Smooth muscle cell (in vitro differentiated cells): ENCODE measurements around the gene AKNA. TPM values are rescaled to one million over a fixed set of nuclear protein-coding genes. Genes with fewer than 3 reads are reported as not detected.

Experiments used
- DNase-seq: peaks from one replicate; lab custom pipeline; 2025; ENCODE audit not compliant: unreplicated experiment; lab: John Stamatoyannopoulos, UW
- H2AFZ ChIP-seq: fragments of 200-600 bp; sonication (generic); 2 replicates; pipeline ENCODE4 v1.6.0; 2016; ENCODE audit warnings: antibody characterized with exemption, low read depth, mild to moderate bottlenecking
- H3F3A ChIP-seq: fragments of 200-600 bp; sonication (generic); 2 replicates; pipeline ENCODE4 v1.6.0; 2017; ENCODE audit warnings: antibody characterized with exemption, low read depth
- H3K27ac ChIP-seq: fragments of 200-600 bp; sonication (generic); 2 replicates; pipeline ENCODE4 v1.5.1; 2016; ENCODE audit warnings: low read depth, mild to moderate bottlenecking
- H3K27me3 ChIP-seq: fragments of 200-600 bp; sonication (generic); 2 replicates; pipeline ENCODE4 v1.6.1; 2016; ENCODE audit warnings: low read depth, mild to moderate bottlenecking
- H3K36me3 ChIP-seq: fragments of 200-600 bp; sonication (generic); 2 replicates; pipeline ENCODE4 v1.5.1; 2016; ENCODE audit warnings: low read depth
- H3K4me1 ChIP-seq: fragments of 200-600 bp; sonication (generic); 2 replicates; pipeline ENCODE4 v1.5.1; 2016; ENCODE audit warnings: low read depth
- H3K4me2 ChIP-seq: fragments of 200-600 bp; sonication (generic); 2 replicates; pipeline ENCODE4 v1.6.0; 2016; ENCODE audit warnings: mild to moderate bottlenecking
- H3K4me3 ChIP-seq: fragments of 200-600 bp; sonication (generic); 2 replicates; pipeline ENCODE4 v1.5.1; 2016; ENCODE audit warnings: mild to moderate bottlenecking
- H3K79me2 ChIP-seq: fragments of 200-600 bp; sonication (generic); 2 replicates; pipeline ENCODE4 v1.6.0; 2016; ENCODE audit warnings: low read depth, mild to moderate bottlenecking
- H3K9ac ChIP-seq: fragments of 200-600 bp; sonication (generic); 2 replicates; pipeline ENCODE4 v1.6.0; 2016; ENCODE audit warnings: low read depth
- H3K9me3 ChIP-seq: fragments of 200-600 bp; sonication (generic); replicated peaks from 2 replicates; pipeline ENCODE4 v1.5.1; 2016; ENCODE audit warnings: low read depth
- H4K20me1 ChIP-seq: fragments of 200-600 bp; sonication (generic); 2 replicates; pipeline ENCODE4 v1.6.0; 2016; ENCODE audit warnings: low read depth
- WGBS: methylation state at CpG from one replicate; pipeline ENCODE4 v1.1.7; 2016; ENCODE audit warnings: low lambda C conversion rate; 5-methylcytosine and 5-hydroxymethylcytosine counted together
- polyA plus RNA-seq: library from polyadenylated mRNA; unstranded; fragments of >200 nt; fragmentation: Nextera tagmentation; extraction: Ambion mirVana; gene quantifications from 2 replicates; pipeline ENCODE4 v1.2.1, GENCODE V29; 2016
- total RNA-seq: library from RNA; depleted of rRNA; stranded (reverse); fragments of >200 nt; gene quantifications from 2 replicates; pipeline ENCODE4 v1.2.3, GENCODE V29; 2014
- TF ChIP-seq, protein P1 (sequence below): fragments of 200-600 bp; sonication (generic); IDR thresholded peaks from 2 replicates; pipeline ENCODE4 v1.5.1; 2017; ENCODE audit warnings: borderline replicate concordance, mild to moderate bottlenecking, antibody characterized with exemption; ENCODE audit not compliant: insufficient read depth, poor library complexity, severe bottlenecking

The AKNA gene
- total and polyA plus RNA-seq, 2 experiments from 2014 or later = 3.2 to 4.7 TPM

DNA sequence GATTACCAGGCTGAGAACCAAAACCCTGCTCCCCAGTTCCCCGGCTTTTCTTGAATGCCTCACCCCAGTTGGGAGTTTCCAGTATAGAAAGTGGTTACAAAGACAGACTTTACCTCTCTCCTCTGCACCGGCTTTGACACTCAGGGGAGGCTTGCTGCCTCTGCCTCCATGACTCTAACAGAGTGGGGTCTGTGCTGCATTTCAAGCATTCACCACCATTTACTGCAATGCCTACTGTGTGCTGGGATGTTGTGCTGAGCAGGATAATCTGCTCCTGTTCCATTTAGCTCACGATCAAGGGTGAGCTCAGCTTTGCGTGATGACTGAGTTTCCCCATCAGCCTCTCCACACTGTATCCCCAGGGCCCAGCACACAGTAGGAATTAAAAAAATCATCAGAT lies 39.9 kb upstream of the AKNA start:
- Histone ChIP-seq H4K20me1 (no peaks in the 10 kb centered on the region), H3K4me1 (no peaks in the 10 kb centered on the region), H3K4me2 (no peak overlapping the region), H3F3A (no peaks in the 10 kb centered on the region), H2AFZ (no peak overlapping the region), H3K27ac (no peak overlapping the region), H3K9me3 (no peaks in the 10 kb centered on the region), H3K27me3 (no peaks in the 10 kb centered on the region), H3K79me2 (no peaks in the 10 kb centered on the region), H3K36me3 (no peaks in the 10 kb centered on the region), H3K4me3 (no peak overlapping the region), H3K9ac (no peak overlapping the region)
- TF ChIP-seq, protein P1, sequence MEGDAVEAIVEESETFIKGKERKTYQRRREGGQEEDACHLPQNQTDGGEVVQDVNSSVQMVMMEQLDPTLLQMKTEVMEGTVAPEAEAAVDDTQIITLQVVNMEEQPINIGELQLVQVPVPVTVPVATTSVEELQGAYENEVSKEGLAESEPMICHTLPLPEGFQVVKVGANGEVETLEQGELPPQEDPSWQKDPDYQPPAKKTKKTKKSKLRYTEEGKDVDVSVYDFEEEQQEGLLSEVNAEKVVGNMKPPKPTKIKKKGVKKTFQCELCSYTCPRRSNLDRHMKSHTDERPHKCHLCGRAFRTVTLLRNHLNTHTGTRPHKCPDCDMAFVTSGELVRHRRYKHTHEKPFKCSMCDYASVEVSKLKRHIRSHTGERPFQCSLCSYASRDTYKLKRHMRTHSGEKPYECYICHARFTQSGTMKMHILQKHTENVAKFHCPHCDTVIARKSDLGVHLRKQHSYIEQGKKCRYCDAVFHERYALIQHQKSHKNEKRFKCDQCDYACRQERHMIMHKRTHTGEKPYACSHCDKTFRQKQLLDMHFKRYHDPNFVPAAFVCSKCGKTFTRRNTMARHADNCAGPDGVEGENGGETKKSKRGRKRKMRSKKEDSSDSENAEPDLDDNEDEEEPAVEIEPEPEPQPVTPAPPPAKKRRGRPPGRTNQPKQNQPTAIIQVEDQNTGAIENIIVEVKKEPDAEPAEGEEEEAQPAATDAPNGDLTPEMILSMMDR = no peak
- WGBS = 95% methylated on average over 4 of the region's 4 CpGs
- DNase-seq = no peak

DNA sequence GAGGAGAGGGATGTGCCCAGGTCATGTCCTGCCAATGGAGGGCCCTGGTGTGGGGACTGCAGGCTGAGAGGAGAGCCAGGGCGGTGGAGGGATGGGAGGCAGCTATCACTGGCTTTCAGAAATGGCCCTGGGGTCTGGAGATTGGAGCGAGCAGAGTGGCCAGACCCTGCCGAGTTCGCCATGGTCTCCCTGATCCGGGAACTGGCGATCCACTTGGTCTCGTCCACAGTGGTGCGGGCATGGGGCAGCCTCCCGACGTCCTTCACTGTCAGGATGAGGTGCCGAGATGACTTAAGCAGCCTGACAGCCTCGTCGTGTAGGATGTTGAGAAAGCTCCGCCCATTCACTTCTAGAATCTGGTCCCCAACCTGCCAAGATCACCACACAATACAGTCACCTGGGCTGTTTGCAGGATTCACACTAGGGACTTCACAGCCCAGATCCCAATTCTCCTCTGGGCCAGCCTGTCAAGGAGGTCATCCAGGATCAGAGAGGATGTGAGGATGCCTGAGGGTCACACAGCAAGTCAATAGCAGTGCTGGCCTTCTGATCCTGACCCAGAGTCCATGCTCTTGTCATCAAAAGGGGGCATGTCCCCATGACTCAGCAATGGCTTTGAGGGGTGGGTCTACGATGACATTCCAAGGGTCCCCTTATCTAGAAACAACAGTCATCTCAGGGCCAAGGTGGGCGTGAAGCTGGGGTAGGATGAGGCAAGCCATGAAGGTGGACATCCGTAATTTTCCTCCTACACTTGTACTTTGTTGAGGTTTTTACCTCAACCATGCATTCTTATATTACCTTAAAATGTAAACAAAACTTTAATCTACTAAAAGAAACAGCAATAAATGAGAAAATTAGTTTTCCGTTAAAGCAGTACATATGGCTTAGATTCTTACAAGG lies 38.5 kb upstream of the AKNA start:
- TF ChIP-seq, protein P1 = no peak

DNA sequence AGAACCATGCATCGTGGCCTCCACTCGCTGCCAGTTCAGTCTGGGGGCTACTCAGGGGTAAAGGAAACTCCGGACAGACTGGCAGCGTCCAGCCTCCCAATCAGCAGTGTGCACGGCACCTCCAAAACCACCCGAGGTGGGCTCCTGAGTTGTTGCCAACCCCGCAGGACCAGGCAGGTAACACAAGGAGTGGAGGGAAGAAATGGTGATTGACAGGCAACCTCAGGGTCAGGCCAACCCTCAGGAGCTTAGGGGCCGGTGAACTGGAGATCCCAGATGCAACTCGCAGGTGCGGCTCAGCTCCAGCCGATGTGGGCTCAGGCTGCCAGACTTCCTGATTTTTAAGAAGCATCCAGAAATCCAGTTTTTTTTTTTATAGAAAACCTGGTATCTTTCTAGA lies 37.3 kb upstream of the AKNA start:
- TF ChIP-seq, protein P1 = no peak
- H3K79me2 ChIP-seq = no peaks in the 10 kb centered on the region
- DNase-seq = no peak
- no peaks in the 10 kb centered on the region for H3F3A ChIP-seq
- no peak overlapping the region for H3K4me2 ChIP-seq
- H3K4me3 ChIP-seq = no peak overlapping the region
- no peak overlapping the region for H2AFZ ChIP-seq
- no peak overlapping the region for H3K27ac ChIP-seq
- 93% methylated on average over 11 of the region's 11 CpGs for WGBS
- H3K4me1 ChIP-seq = no peaks in the 10 kb centered on the region
- H3K27me3 ChIP-seq = no peaks in the 10 kb centered on the region
- H4K20me1 ChIP-seq = no peaks in the 10 kb centered on the region
- H3K9ac ChIP-seq = no peak overlapping the region
- no peaks in the 10 kb centered on the region for H3K9me3 ChIP-seq
- H3K36me3 ChIP-seq = no peaks in the 10 kb centered on the region

More for the DNA sequence above, 38.5 kb upstream of the AKNA start:
- no peaks in the 10 kb centered on the region for H3K79me2 ChIP-seq
- H3K4me1 ChIP-seq = no peaks in the 10 kb centered on the region
- WGBS = 92% methylated on average over 18 of the region's 18 CpGs
- no peaks in the 10 kb centered on the region for H3K36me3 ChIP-seq
- H2AFZ ChIP-seq = no peak overlapping the region
- no peak for DNase-seq
- no peaks in the 10 kb centered on the region for H4K20me1 ChIP-seq
- no peaks in the 10 kb centered on the region for H3F3A ChIP-seq
- no peaks in the 10 kb centered on the region for H3K27me3 ChIP-seq
- no peak overlapping the region for H3K27ac ChIP-seq
- no peak overlapping the region for H3K4me3 ChIP-seq
- no peak overlapping the region for H3K4me2 ChIP-seq
- H3K9me3 ChIP-seq = no peaks in the 10 kb centered on the region
- no peak overlapping the region for H3K9ac ChIP-seq
